HCT116 (cell line): ENCODE results near the gene TMEM145. TPM values are rescaled to one million over a fixed set of nuclear protein-coding genes. Genes with fewer than 3 reads are reported as not detected.

Experiments
- ATAC-seq: fragments of 200-7000 bp; cut with Tn5 transposase; 2 replicates; pipeline ENCODE4 v1.9.1; 2020; ENCODE audit warnings: mild to moderate bottlenecking, moderate library complexity
- Bru-seq: library from RNA; stranded (reverse); fragments of 400-500 nt; gene quantifications from one replicate; lab custom pipeline; 2021; lab: Mats Ljungman, UMichigan
- BruChase-seq, 2 experiments: library from RNA; stranded (reverse); fragments of 400-500 nt; gene quantifications; one replicate each; lab custom pipeline; 2021; lab: Mats Ljungman, UMichigan
- BruUV-seq: library from RNA; stranded (reverse); fragments of 400-500 nt; replicated peaks from 2 replicates; lab custom pipeline; 2021; lab: Mats Ljungman, UMichigan
- CTCF ChIA-PET: fragments of 300-600 bp; sonication (Branson Sonifier 250); formaldehyde crosslinking; loops from one replicate; lab custom pipeline; 2021; ENCODE audit warnings: antibody characterized with exemption; lab: Charles Lee
- POLR2A ChIA-PET: fragments of 300-600, 350-600 bp; sonication (Branson Sonifier 250); formaldehyde crosslinking; loops from one replicate; lab custom pipeline; 2021; ENCODE audit warnings: antibody characterized with exemption; lab: Charles Lee
- RAD21 ChIA-PET, 2 experiments: fragments of 300-600 bp; sonication (Branson Sonifier 250); formaldehyde crosslinking; loops; one replicate each; lab custom pipeline; 2023; ENCODE audit warnings: low total read pairs in 2 of 2; ENCODE audit not compliant: uncharacterized antibody in 2 of 2, unreplicated experiment in 2 of 2, low non-redundant PET in 1 of 2; lab: Charles Lee
- DNase-seq: peaks from one replicate; pipeline ENCODE4 v3.0.0-alpha.2; 2010; ENCODE audit warnings: low read depth, low spot score
- H2AFZ ChIP-seq: fragments of 200-600 bp; shearing (Covaris generic), sonication (generic); 2 replicates; pipeline ENCODE4 v1.6.1; 2017; ENCODE audit warnings: low read depth, mixed run types, mixed read lengths, antibody characterized with exemption, low read length; ENCODE audit not compliant: poor library complexity, severe bottlenecking
- H3K27ac ChIP-seq: 2 replicates; pipeline ENCODE4 v1.5.1; 2012; ENCODE audit warnings: low read depth, low read length
- H3K27me3 ChIP-seq: fragments of 200-600 bp; sonication (generic); 2 replicates; pipeline ENCODE4 v1.6.1; 2016; ENCODE audit warnings: mixed run types, low read length, mixed read lengths; ENCODE audit not compliant: insufficient read depth
- H3K36me3 ChIP-seq, 2 experiments: fragments of 200-500 bp in 1 of 2; fragments of 200-600 bp in 1 of 2; sonication (Bioruptor generic) in 1 of 2; sonication (generic) in 1 of 2; 2 replicates each; pipeline versions ENCODE4 v1.5.1 to v1.6.1; 2014 to 2016; ENCODE audit warnings: low read length in 2 of 2, inconsistent platforms in 1 of 2, mixed read lengths in 1 of 2, mixed run types in 1 of 2; ENCODE audit not compliant: insufficient read depth in 2 of 2, control insufficient read depth in 1 of 2
- H3K4me1 ChIP-seq, 2 experiments: fragments of 200-600 bp in 1 of 2; sonication (generic) in 1 of 2; 2 replicates each; pipeline versions ENCODE4 v1.5.1 to v1.6.1; 2012 to 2017; ENCODE audit warnings: low read length in 2 of 2, inconsistent platforms in 1 of 2, mild to moderate bottlenecking in 1 of 2, mixed read lengths in 1 of 2, mixed run types in 1 of 2, moderate library complexity in 1 of 2; ENCODE audit not compliant: insufficient read depth in 2 of 2, control insufficient read depth in 1 of 2
- H3K4me2 ChIP-seq: fragments of 200-600 bp; sonication (generic); 2 replicates; pipeline ENCODE4 v1.6.1; 2017; ENCODE audit warnings: mixed run types, low read length, mixed read lengths
- H3K4me3 ChIP-seq, 2 experiments: fragments of 200-600 bp in 1 of 2; sonication (generic) in 1 of 2; replicated peaks in 1 of 2; 2 replicates each; pipeline ENCODE4 v1.5.1; 2011 to 2016; ENCODE audit warnings: low read length in 2 of 2, control low read depth in 1 of 2, low read depth in 1 of 2, mild to moderate bottlenecking in 1 of 2, mixed read lengths in 1 of 2, mixed run types in 1 of 2
- H3K79me2 ChIP-seq: fragments of 200-600 bp; sonication (generic); 2 replicates; pipeline ENCODE4 v1.6.1; 2017; ENCODE audit warnings: mild to moderate bottlenecking, mixed run types, low read length, moderate library complexity, mixed read lengths; ENCODE audit not compliant: insufficient read depth
- H3K9ac ChIP-seq: fragments of 200-600 bp; sonication (generic); 2 replicates; pipeline ENCODE4 v1.6.1; 2016; ENCODE audit warnings: low read length, mixed read lengths
- H3K9me2 ChIP-seq: fragments of 200-600 bp; sonication (generic), shearing (Covaris generic); 2 replicates; pipeline ENCODE4 v1.6.1; 2017; ENCODE audit warnings: mixed run types, mild to moderate bottlenecking, moderate library complexity; ENCODE audit not compliant: insufficient read depth
- H3K9me3 ChIP-seq, 2 experiments: fragments of 200-500 bp in 1 of 2; fragments of 200-600 bp in 1 of 2; sonication (Bioruptor generic) in 1 of 2; sonication (generic) in 1 of 2; 2 replicates each; pipeline ENCODE4 v1.6.1; 2014 to 2017; ENCODE audit warnings: low read length in 2 of 2, mixed read lengths in 2 of 2, inconsistent platforms in 1 of 2, low read depth in 1 of 2, mild to moderate bottlenecking in 1 of 2, mixed run types in 1 of 2, moderate library complexity in 1 of 2; ENCODE audit not compliant: control insufficient read depth in 1 of 2, insufficient read depth in 1 of 2
- H4K20me1 ChIP-seq: fragments of 200-600 bp; sonication (generic), shearing (Covaris generic); 2 replicates; pipeline ENCODE4 v1.6.1; 2017; ENCODE audit warnings: mixed run types, mild to moderate bottlenecking, moderate library complexity; ENCODE audit not compliant: insufficient read depth
- ATF3 ChIP-seq: IDR thresholded peaks from 2 replicates; pipeline ENCODE4 v1.6.1; 2012
- CEBPB ChIP-seq: IDR thresholded peaks from 2 replicates; pipeline ENCODE4 v1.6.1; 2012; ENCODE audit warnings: low read depth
- CTCF ChIP-seq, 3 experiments: fragments of 200-600 bp in 1 of 3; sonication (generic) in 1 of 3; IDR thresholded peaks in 2 of 3; conservative IDR thresholded peaks in 1 of 3; 2 replicates each; pipeline ENCODE4 v1.5.1; 2012 to 2017; ENCODE audit warnings: low read depth in 2 of 3, low read length in 2 of 3, antibody characterized with exemption in 1 of 3, borderline replicate concordance in 1 of 3, control low read depth in 1 of 3, mild to moderate bottlenecking in 1 of 3, mixed read lengths in 1 of 3, mixed run types in 1 of 3, moderate library complexity in 1 of 3; ENCODE audit not compliant: insufficient read depth in 1 of 3
- ELF1 ChIP-seq: IDR thresholded peaks from 2 replicates; pipeline ENCODE4 v1.6.1; 2012; ENCODE audit warnings: low read depth, borderline replicate concordance
- EZH2 ChIP-seq: fragments of 200-600 bp; sonication (generic); IDR thresholded peaks from 2 replicates; pipeline ENCODE4 v1.6.1; 2017; ENCODE audit warnings: antibody characterized with exemption, mixed run types
- EZH2phosphoT487 ChIP-seq: fragments of 200-600 bp; IDR thresholded peaks from 2 replicates; pipeline ENCODE4 v1.6.1; 2018; ENCODE audit warnings: antibody characterized with exemption, borderline replicate concordance
- FOSL1 ChIP-seq: IDR thresholded peaks from 2 replicates; pipeline ENCODE4 v1.6.1; 2012; ENCODE audit warnings: low read depth
- RAD21 ChIP-seq: IDR thresholded peaks from 2 replicates; pipeline ENCODE4 v1.6.1; 2012; ENCODE audit warnings: low read depth, mild to moderate bottlenecking
- REST ChIP-seq: IDR thresholded peaks from 2 replicates; pipeline ENCODE4 v1.6.1; 2012; ENCODE audit warnings: low read depth
- SIN3A ChIP-seq: IDR thresholded peaks from 2 replicates; pipeline ENCODE4 v1.6.1; 2012; ENCODE audit warnings: low read depth
- SRF ChIP-seq: IDR thresholded peaks from 2 replicates; pipeline ENCODE4 v1.6.1; 2012; ENCODE audit warnings: low read depth
- TCF7L2 ChIP-seq: IDR thresholded peaks from 2 replicates; pipeline ENCODE4 v1.7.0; 2011; ENCODE audit warnings: borderline replicate concordance, inconsistent platforms; ENCODE audit not compliant: insufficient read depth, insufficient read length; ENCODE audit errors: extremely low read depth
- YY1 ChIP-seq: IDR thresholded peaks from 2 replicates; pipeline ENCODE4 v1.6.1; 2011; ENCODE audit warnings: low read length, low read depth, moderate library complexity, mild to moderate bottlenecking; ENCODE audit not compliant: insufficient replicate concordance; ENCODE audit errors: extremely low read depth
- ZFX ChIP-seq: fragments of 450-650 bp; IDR thresholded peaks from 2 replicates; pipeline ENCODE4 v1.6.1; 2017
- ZNF274 ChIP-seq: fragments of 200-500 bp; sonication (Bioruptor generic); IDR thresholded peaks from 2 replicates; pipeline ENCODE4 v1.6.1; 2014; ENCODE audit warnings: mild to moderate bottlenecking, low read depth, low read length, inconsistent platforms
- intact Hi-C: fragments of 100-400 bp; cut with micrococcal nuclease; formaldehyde crosslinking; loops from 2 replicates; pipeline ENCODE4 v1.10.0; 2022
- long read RNA-seq: library from polyadenylated mRNA; unstranded; transcript quantifications from one replicate; pipeline ENCODE4 v2.0.0, GENCODE V29; 2021; ENCODE audit not compliant: unreplicated experiment
- polyA plus RNA-seq: library from polyadenylated mRNA; unstranded; fragments of >200 nt; gene quantifications from 2 replicates; pipeline ENCODE4 v1.2.1, GENCODE V29; 2012; ENCODE audit warnings: missing spikeins
- total RNA-seq: library from RNA; stranded (reverse); gene quantifications from one replicate; pipeline ENCODE4 v1.2.1, GENCODE V29; 2021; ENCODE audit not compliant: unreplicated experiment
- TF ChIP-seq, protein P1 (sequence below): IDR thresholded peaks from 2 replicates; pipeline ENCODE4 v1.6.1; 2012

The TMEM145 gene
- total RNA-seq: 7.2 TPM
- polyA plus RNA-seq: 10.0 and 11.7 TPM in 2 replicates
- Bru-seq, nascent RNA: percentile 34 among the genes with signal in this experiment
- percentile 38 among the genes with signal in this experiment for BruChase-seq, experiment 1, labeled RNA remaining after a 6-hour chase
- percentile 39 among the genes with signal in this experiment for BruChase-seq, experiment 2, labeled RNA remaining after a 2-hour chase
- long read RNA-seq, partial matches to known transcripts: 1 of 2 reads
- long read RNA-seq, other reads (novel, unspliced or antisense): 1 of 2 reads

- Histone ChIP-seq H3K36me3 (no peaks in the 10 kb centered on the region), H3K4me1 (peaks cover 0 to 18% of the 10 kb centered on the region in 2 experiments; a peak in 2 of 4 replicates)
- no TSS peak for BruUV-seq
- RAD21 ChIA-PET: no interaction called here
- TF ChIP-seq ELF1 (no peak), EZH2 (no peak), YY1 (no peak), REST (peak; percentile 79), SIN3A (no peak), TCF7L2 (no peak), EZH2phosphoT487 (no peak), SRF (no peak), FOSL1 (no peak), ZNF274 (no peak), RAD21 (no peak), ZFX (no peak), CTCF (IDR thresholded peaks at IDR 0.05 in 2 of 3, conservative IDR thresholded peaks at IDR 0.05 in 1 of 3; ENCODE audit: borderline replicate concordance in 1 of 3, insufficient read depth in 1 of 3, low read depth in 2 of 3, low read length in 2 of 3) (peak in 1 of 3 experiments; percentile 14; a peak in 1 of 6 replicates), ATF3 (no peak), CEBPB (no peak)
- TF ChIP-seq, protein P1, sequence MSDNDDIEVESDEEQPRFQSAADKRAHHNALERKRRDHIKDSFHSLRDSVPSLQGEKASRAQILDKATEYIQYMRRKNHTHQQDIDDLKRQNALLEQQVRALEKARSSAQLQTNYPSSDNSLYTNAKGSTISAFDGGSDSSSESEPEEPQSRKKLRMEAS: no peak; the same call in 1 of the 2 replicates
- TF ChIP-seq, all 23 proteins: peak for 2
- H3K9me3 ChIP-seq: no peaks in the 10 kb centered on the region
- DNase-seq (no peak), ATAC-seq (peak; percentile 91)
- POLR2A ChIA-PET: no interaction called here
- H3K79me2 ChIP-seq: no peaks in the 10 kb centered on the region
- H2AFZ ChIP-seq: peak within 1 kb of the TSS; percentile 78
- H3K4me2 ChIP-seq: peak within 1 kb of the TSS; percentile 100
- intact Hi-C loops: no loop called here
- peak within 1 kb of the TSS; percentile 49; the same call in 1 of the 2 replicates for H3K9ac ChIP-seq
- no peaks in the 10 kb centered on the region for H3K27me3 ChIP-seq
- H3K27ac ChIP-seq: peak within 1 kb of the TSS; percentile 10; the same call in 1 of the 2 replicates
- H3K9me2 ChIP-seq: no peaks in the 10 kb centered on the region
- no peaks in the 10 kb centered on the region for H4K20me1 ChIP-seq
- H3K4me3 ChIP-seq: peak within 1 kb of the TSS; percentile 57 to 79
- CTCF ChIA-PET: interaction anchor here (1.1 kb wide), 1 partner anchor 8 kb away, joined by 3 read pairs; no protein-coding TSS in a partner anchor
Measured at GRCh38 chr19:42313096-42313839, at the start of gene TMEM145. TSS of gene TMEM145 (plus strand) at chr19:42313309. CDS start at chr19:42313377, 68 bp downstream.
